ENCODE measurements around the gene HK2. TPM values are rescaled to one million over a fixed set of nuclear protein-coding genes. Genes with fewer than 3 reads are reported as not detected.

HK2 gene
- total and polyA plus RNA-seq, 2 of the 4 experiments (the other 2 are of a cell fraction): 17.4 to 20.9 TPM

DNA sequence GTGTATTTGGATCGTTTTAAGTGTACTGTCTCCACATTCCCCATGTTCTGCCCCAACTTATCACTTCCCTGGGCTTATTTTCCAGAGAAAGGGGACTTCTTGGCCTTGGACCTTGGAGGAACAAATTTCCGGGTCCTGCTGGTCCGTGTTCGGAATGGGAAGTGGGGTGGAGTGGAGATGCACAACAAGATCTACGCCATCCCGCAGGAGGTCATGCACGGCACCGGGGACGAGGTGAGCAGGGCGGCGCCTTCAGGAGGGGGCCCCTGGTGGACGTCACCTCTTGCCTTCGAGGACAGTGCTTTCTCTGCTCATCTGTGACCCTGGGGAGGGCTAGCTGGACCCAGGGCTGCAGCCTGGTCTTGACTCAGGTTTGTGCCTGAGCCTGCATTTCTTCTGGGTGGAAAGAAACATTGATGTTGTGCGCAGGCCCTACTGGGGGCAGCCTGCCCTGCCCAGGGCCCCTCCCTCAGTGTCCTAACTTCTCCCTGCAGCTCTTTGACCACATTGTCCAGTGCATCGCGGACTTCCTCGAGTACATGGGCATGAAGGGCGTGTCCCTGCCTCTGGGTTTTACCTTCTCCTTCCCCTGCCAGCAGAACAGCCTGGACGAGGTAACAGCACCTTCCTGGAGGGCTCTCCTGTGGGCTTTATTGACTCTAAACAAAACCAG is 47.8 kb downstream of the HK2 start:
- intact Hi-C loops (cut with micrococcal nuclease) (no loop called here), in situ Hi-C loops (cut with MboI; ENCODE audit: low sequenced_read_pairs) (no loop called here)
- CTCF ChIA-PET: no interaction called here

More for the DNA sequence above, 47.8 kb downstream of the HK2 start:
- Histone ChIP-seq H2BK15ac (ENCODE audit: low read depth, low read length) (no peak overlapping the region), H3K4me1 (ENCODE audit: control insufficient read depth, insufficient read depth, low read length) (peaks cover under 1% of the 10 kb centered on the region; the same call in 1 of the 2 replicates), H2AK9ac (replicated peaks; ENCODE audit: low read depth, low read length, poor library complexity) (no peak overlapping the region), H3K79me1 (ENCODE audit: low read depth in 1 of 2, low read length in 2 of 2) (peaks cover 3 to 4% of the 10 kb centered on the region in 2 experiments; a peak in 2 of 4 replicates), H2BK20ac (ENCODE audit: low read depth, low read length) (no peak overlapping the region), H3K4me2 (ENCODE audit: low read depth, low read length) (no peak overlapping the region), H2AFZ (replicated peaks; ENCODE audit: low read length, poor library complexity) (no peak overlapping the region), H2BK120ac (ENCODE audit: low read depth, low read length) (no peak overlapping the region), H4K8ac (ENCODE audit: low read depth in 2 of 2, low read length in 2 of 2) (no peak overlapping the region), H3K9ac (ENCODE audit: low read depth, low read length) (no peak overlapping the region), H4K91ac (ENCODE audit: insufficient read depth, low read depth, low read length) (no peak overlapping the region), H3K9me3 (ENCODE audit: control insufficient read depth, insufficient read depth, low read length) (no peaks in the 10 kb centered on the region), H3K56ac (ENCODE audit: extremely low read depth, insufficient read depth, low read length) (no peak overlapping the region), H3K36me3 (ENCODE audit: control insufficient read depth, insufficient read depth, low read length) (peaks cover 86% of the 10 kb centered on the region), H3K4me3 (ENCODE audit: insufficient read depth, low read depth, low read length) (no peak overlapping the region), H3K23ac (ENCODE audit: low read depth, low read length) (no peak overlapping the region), H2AK5ac (ENCODE audit: low read depth, low read length) (no peak overlapping the region), H2BK5ac (ENCODE audit: low read depth, low read length, poor library complexity, severe bottlenecking) (no peak overlapping the region), H4K5ac (ENCODE audit: low read depth, low read length) (no peak overlapping the region), H3K18ac (ENCODE audit: low read depth, low read length) (no peak overlapping the region), H3K9me1 (ENCODE audit: insufficient read depth, low read length) (peaks cover 14% of the 10 kb centered on the region), H3K27ac (ENCODE audit: insufficient read depth, low read length) (no peak overlapping the region), H3K4ac (ENCODE audit: low read depth, low read length) (no peak overlapping the region; the same call in 1 of the 2 replicates), H4K20me1 (ENCODE audit: insufficient read depth, low read length) (no peaks in the 10 kb centered on the region), H3K27me3 (ENCODE audit: control insufficient read depth, insufficient read depth, low read length) (no peaks in the 10 kb centered on the region), H3K14ac (replicated peaks; ENCODE audit: low read depth, low read length) (no peak overlapping the region)
- WGBS, 2 experiments (ENCODE audit: extremely low coverage in 2 of 2, insufficient read length in 1 of 2): 97% methylated on average over 7 of the region's 19 CpGs; no CpG with 5 or more reads in 1 of the 2 experiments
- ATAC-seq (ENCODE audit: low read depth): no peak
- TF ChIP-seq, protein P1, sequence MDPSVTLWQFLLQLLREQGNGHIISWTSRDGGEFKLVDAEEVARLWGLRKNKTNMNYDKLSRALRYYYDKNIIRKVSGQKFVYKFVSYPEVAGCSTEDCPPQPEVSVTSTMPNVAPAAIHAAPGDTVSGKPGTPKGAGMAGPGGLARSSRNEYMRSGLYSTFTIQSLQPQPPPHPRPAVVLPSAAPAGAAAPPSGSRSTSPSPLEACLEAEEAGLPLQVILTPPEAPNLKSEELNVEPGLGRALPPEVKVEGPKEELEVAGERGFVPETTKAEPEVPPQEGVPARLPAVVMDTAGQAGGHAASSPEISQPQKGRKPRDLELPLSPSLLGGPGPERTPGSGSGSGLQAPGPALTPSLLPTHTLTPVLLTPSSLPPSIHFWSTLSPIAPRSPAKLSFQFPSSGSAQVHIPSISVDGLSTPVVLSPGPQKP (IDR thresholded peaks at IDR 0.05; ENCODE audit: borderline replicate concordance, low read depth, low read length): no peak
- TF ChIP-seq RCOR1 (IDR thresholded peaks at IDR 0.05; ENCODE audit: insufficient replicate concordance, low read length) (no peak), RAD21 (IDR thresholded peaks at IDR 0.05; ENCODE audit: low read length) (no peak), MAZ (IDR thresholded peaks at IDR 0.05; ENCODE audit: borderline replicate concordance, low read depth, low read length) (no peak), CEBPB (IDR thresholded peaks at IDR 0.05; ENCODE audit: low read depth, low read length) (no peak), POLR2A (IDR thresholded peaks at IDR 0.05; ENCODE audit: low read depth, low read length) (no peak), RFX5 (IDR thresholded peaks at IDR 0.05; ENCODE audit: low read depth, low read length) (no peak), FOS (IDR thresholded peaks at IDR 0.05; ENCODE audit: low read depth, low read length) (no peak), MAFK (IDR thresholded peaks at IDR 0.05; ENCODE audit: low read depth, low read length) (no peak), CHD1 (IDR thresholded peaks at IDR 0.05; ENCODE audit: low read depth, low read length) (no peak), MXI1 (IDR thresholded peaks at IDR 0.05; ENCODE audit: borderline replicate concordance, low read depth, low read length) (no peak)
- TF ChIP-seq, protein P2, sequence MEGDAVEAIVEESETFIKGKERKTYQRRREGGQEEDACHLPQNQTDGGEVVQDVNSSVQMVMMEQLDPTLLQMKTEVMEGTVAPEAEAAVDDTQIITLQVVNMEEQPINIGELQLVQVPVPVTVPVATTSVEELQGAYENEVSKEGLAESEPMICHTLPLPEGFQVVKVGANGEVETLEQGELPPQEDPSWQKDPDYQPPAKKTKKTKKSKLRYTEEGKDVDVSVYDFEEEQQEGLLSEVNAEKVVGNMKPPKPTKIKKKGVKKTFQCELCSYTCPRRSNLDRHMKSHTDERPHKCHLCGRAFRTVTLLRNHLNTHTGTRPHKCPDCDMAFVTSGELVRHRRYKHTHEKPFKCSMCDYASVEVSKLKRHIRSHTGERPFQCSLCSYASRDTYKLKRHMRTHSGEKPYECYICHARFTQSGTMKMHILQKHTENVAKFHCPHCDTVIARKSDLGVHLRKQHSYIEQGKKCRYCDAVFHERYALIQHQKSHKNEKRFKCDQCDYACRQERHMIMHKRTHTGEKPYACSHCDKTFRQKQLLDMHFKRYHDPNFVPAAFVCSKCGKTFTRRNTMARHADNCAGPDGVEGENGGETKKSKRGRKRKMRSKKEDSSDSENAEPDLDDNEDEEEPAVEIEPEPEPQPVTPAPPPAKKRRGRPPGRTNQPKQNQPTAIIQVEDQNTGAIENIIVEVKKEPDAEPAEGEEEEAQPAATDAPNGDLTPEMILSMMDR (conservative IDR thresholded peaks at IDR 0.05; ENCODE audit: low read depth, low read length): no peak
- TF ChIP-seq, protein P3, sequence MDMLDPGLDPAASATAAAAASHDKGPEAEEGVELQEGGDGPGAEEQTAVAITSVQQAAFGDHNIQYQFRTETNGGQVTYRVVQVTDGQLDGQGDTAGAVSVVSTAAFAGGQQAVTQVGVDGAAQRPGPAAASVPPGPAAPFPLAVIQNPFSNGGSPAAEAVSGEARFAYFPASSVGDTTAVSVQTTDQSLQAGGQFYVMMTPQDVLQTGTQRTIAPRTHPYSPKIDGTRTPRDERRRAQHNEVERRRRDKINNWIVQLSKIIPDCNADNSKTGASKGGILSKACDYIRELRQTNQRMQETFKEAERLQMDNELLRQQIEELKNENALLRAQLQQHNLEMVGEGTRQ (IDR thresholded peaks at IDR 0.05; ENCODE audit: low read depth, low read length): no peak
- BruUV-seq (replicated peaks): no TSS peak
- dilution Hi-C loops (cut with HindIII; ENCODE audit: low sequenced_read_pairs, unreplicated experiment): no loop called here
- DNase-seq: no peak
- POLR2A ChIA-PET (ENCODE audit: unreplicated experiment): no interaction called here

Measured in IMR-90 (cell line).